Measurements from ENCODE around the gene EPS8.

DNA sequence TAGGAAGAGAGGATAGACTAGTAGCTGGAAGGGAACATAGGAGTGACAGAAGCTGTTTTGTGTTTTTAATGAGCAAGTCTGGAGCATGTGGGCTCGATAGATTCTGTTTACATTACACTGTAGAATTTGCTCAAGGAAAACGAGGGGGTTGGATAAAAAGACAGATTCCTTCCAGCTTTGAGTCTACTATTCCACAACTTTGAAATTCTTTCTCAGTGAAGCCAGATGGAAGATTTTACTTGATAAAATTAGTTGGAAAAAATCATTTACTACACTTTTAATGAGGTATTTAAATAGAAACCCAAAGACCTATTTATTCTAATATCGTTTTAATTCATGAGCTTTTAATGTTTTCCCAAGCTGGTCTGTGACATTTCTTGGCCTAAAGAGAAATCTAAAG lies 19.5 kb upstream of the EPS8 start:
- TF ChIP-seq, protein P1, sequence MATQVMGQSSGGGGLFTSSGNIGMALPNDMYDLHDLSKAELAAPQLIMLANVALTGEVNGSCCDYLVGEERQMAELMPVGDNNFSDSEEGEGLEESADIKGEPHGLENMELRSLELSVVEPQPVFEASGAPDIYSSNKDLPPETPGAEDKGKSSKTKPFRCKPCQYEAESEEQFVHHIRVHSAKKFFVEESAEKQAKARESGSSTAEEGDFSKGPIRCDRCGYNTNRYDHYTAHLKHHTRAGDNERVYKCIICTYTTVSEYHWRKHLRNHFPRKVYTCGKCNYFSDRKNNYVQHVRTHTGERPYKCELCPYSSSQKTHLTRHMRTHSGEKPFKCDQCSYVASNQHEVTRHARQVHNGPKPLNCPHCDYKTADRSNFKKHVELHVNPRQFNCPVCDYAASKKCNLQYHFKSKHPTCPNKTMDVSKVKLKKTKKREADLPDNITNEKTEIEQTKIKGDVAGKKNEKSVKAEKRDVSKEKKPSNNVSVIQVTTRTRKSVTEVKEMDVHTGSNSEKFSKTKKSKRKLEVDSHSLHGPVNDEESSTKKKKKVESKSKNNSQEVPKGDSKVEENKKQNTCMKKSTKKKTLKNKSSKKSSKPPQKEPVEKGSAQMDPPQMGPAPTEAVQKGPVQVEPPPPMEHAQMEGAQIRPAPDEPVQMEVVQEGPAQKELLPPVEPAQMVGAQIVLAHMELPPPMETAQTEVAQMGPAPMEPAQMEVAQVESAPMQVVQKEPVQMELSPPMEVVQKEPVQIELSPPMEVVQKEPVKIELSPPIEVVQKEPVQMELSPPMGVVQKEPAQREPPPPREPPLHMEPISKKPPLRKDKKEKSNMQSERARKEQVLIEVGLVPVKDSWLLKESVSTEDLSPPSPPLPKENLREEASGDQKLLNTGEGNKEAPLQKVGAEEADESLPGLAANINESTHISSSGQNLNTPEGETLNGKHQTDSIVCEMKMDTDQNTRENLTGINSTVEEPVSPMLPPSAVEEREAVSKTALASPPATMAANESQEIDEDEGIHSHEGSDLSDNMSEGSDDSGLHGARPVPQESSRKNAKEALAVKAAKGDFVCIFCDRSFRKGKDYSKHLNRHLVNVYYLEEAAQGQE (IDR thresholded peaks at IDR 0.05; ENCODE audit: low read depth, low read length): no peak
- TF ChIP-seq GABPA (IDR thresholded peaks at IDR 0.05; ENCODE audit: low read depth) (no peak), YY1 (IDR thresholded peaks at IDR 0.05; ENCODE audit: low read depth) (no peak), MXI1 (IDR thresholded peaks at IDR 0.05; ENCODE audit: low read depth, low read length) (no peak), NFIC (IDR thresholded peaks at IDR 0.05; ENCODE audit: borderline replicate concordance) (no peak), RAD21 (IDR thresholded peaks at IDR 0.05; ENCODE audit: low read length) (no peak), POLR2AphosphoS5 (IDR thresholded peaks at IDR 0.05; ENCODE audit: low read depth, low read length) (no peak), RFX5 (IDR thresholded peaks at IDR 0.05; ENCODE audit: low read length) (no peak), SIN3A (IDR thresholded peaks at IDR 0.05; ENCODE audit: borderline replicate concordance, low read depth, low read length) (no peak), TEAD4 (IDR thresholded peaks at IDR 0.05; ENCODE audit: borderline replicate concordance, insufficient read depth) (no peak)
- TF ChIP-seq, protein P2, sequence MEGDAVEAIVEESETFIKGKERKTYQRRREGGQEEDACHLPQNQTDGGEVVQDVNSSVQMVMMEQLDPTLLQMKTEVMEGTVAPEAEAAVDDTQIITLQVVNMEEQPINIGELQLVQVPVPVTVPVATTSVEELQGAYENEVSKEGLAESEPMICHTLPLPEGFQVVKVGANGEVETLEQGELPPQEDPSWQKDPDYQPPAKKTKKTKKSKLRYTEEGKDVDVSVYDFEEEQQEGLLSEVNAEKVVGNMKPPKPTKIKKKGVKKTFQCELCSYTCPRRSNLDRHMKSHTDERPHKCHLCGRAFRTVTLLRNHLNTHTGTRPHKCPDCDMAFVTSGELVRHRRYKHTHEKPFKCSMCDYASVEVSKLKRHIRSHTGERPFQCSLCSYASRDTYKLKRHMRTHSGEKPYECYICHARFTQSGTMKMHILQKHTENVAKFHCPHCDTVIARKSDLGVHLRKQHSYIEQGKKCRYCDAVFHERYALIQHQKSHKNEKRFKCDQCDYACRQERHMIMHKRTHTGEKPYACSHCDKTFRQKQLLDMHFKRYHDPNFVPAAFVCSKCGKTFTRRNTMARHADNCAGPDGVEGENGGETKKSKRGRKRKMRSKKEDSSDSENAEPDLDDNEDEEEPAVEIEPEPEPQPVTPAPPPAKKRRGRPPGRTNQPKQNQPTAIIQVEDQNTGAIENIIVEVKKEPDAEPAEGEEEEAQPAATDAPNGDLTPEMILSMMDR (IDR thresholded peaks at IDR 0.05): no peak

Data from SK-N-SH (cell line).